Hematopoietic multipotent progenitor cell treated with erythropoietin and hydrocortisone succinate and interleukin-3 and kit ligand, for 15 days (in vitro differentiated cells): ENCODE data around the gene MKS1.

ENCODE experiments used
- DNase-seq: peaks from one replicate; pipeline ENCODE4 v3.0.0-alpha.2; 2015; ENCODE audit warnings: low spot score

The MKS1 gene

GRCh38 chr17:58200024-58200633 lies 18.9 kb downstream of the MKS1 start:
- DNase-seq, result peak; percentile 51

- no peak for DNase-seq
These were observed 22.4 kb downstream of the MKS1 start for GRCh38 chr17:58196610-58197009.

- DNase-seq, result no peak
These were observed 23.4 kb downstream of the MKS1 start for GRCh38 chr17:58195518-58196123.

- DNase-seq, result no peak
These were observed 25.3 kb downstream of the MKS1 start for GRCh38 chr17:58193641-58194255.

- no peak for DNase-seq
These were observed 26.4 kb downstream of the MKS1 start, which contains the start of gene EPX for GRCh38 chr17:58192612-58193011. TSS of gene EPX (plus strand) at chr17:58192726. CDS start at chr17:58192847, 121 bp downstream.

GRCh38 chr17:58191241-58191896 lies 27.7 kb downstream of the MKS1 start:
- no peak for DNase-seq

GRCh38 chr17:58189436-58190146 lies 29.5 kb downstream of the MKS1 start:
- DNase-seq, result no peak

- no peak for DNase-seq
These were observed 31.4 kb downstream of the MKS1 start for GRCh38 chr17:58187675-58188074.

GRCh38 chr17:58187063-58187462 lies 32.0 kb downstream of the MKS1 start:
- no peak for DNase-seq

GRCh38 chr17:58186591-58186990 lies 32.5 kb downstream of the MKS1 start:
- DNase-seq, result no peak

- DNase-seq, result no peak
These were observed 33.9 kb downstream of the MKS1 start for GRCh38 chr17:58184986-58185761.

GRCh38 chr17:58184308-58184985 lies 34.6 kb downstream of the MKS1 start:
- DNase-seq, result no peak

- DNase-seq, result no peak
These were observed 35.5 kb downstream of the MKS1 start for GRCh38 chr17:58183514-58183913.

GRCh38 chr17:58181796-58182195 lies 37.3 kb downstream of the MKS1 start:
- DNase-seq, result no peak

- no peak for DNase-seq
These were observed 42.9 kb downstream of the MKS1 start for GRCh38 chr17:58176200-58176599.

GRCh38 chr17:58174871-58175270 lies 44.2 kb downstream of the MKS1 start:
- no peak for DNase-seq

- DNase-seq, result no peak
These were observed 46.5 kb downstream of the MKS1 start for GRCh38 chr17:58172369-58173071.

GRCh38 chr17:58170622-58171021 lies 48.4 kb downstream of the MKS1 start:
- DNase-seq, result no peak

GRCh38 chr17:58166682-58167081 lies 52.4 kb downstream of the MKS1 start, which contains the start of gene OR4D2:
TSS of gene OR4D2 (plus strand) at chr17:58166982. CDS start at chr17:58169656, 2,674 bp downstream.
- no peak for DNase-seq

- DNase-seq, result no peak
These were observed 53.1 kb downstream of the MKS1 start for GRCh38 chr17:58165981-58166380.
